Natural killer cell (primary cell): Measurements from ENCODE around the gene SLC6A7. TPM values are rescaled to one million over a fixed set of nuclear protein-coding genes. Genes with fewer than 3 reads are reported as not detected.
A peak's percentile ranks its signal among the peaks of the same experiment; 100 is the strongest.

ENCODE experiments used
- ATAC-seq, 3 donors: fragments of 150-1000 bp in 2 of 3; fragments of 200-7000 bp in 1 of 3; cut with Tn5 transposase; 1 replicate in 1 of 3; 2 replicates in 2 of 3; pipeline ENCODE4 v1.10.0; 2021; ENCODE audit warnings: mild to moderate bottlenecking in 2 of 3, moderate library complexity in 2 of 3
- DNase-seq, 2 donors: peaks; one replicate each; pipeline versions ENCODE4 v3.0.0 to v3.0.0-alpha.2; 2013 to 2021; ENCODE audit warnings: mixed read lengths in 1 of 2
- H3K27ac ChIP-seq: one replicate; pipeline ENCODE4 v1.5.1; 2013; ENCODE audit warnings: mild to moderate bottlenecking, low read length
- H3K27me3 ChIP-seq: one replicate; pipeline ENCODE4 v1.6.1; 2013; ENCODE audit warnings: low read length; ENCODE audit not compliant: control insufficient read depth, insufficient read depth
- H3K36me3 ChIP-seq: one replicate; pipeline ENCODE4 v1.6.1; 2013; ENCODE audit warnings: low read length; ENCODE audit not compliant: control insufficient read depth, insufficient read depth
- H3K4me1 ChIP-seq: one replicate; pipeline ENCODE4 v1.6.1; 2013; ENCODE audit warnings: low read length; ENCODE audit not compliant: control insufficient read depth, insufficient read depth
- H3K4me3 ChIP-seq: one replicate; pipeline ENCODE4 v1.5.1; 2013; ENCODE audit warnings: low read length
- H3K9me3 ChIP-seq: one replicate; pipeline ENCODE4 v1.6.1; 2013; ENCODE audit warnings: low read length; ENCODE audit not compliant: control insufficient read depth, insufficient read depth
- H3K27ac Mint-ChIP-seq, 2 donors: one replicate each; pipeline ENCODE4 v1.8.0; 2022; ENCODE audit warnings: mild to moderate bottlenecking in 2 of 2, mixed read lengths in 2 of 2, moderate library complexity in 1 of 2
- H3K27me3 Mint-ChIP-seq, 2 donors: one replicate each; pipeline ENCODE4 v1.8.0; 2022; ENCODE audit warnings: low read depth in 2 of 2, mixed read lengths in 2 of 2
- H3K36me3 Mint-ChIP-seq: one replicate; pipeline ENCODE4 v1.8.0; 2022; ENCODE audit warnings: mixed read lengths
- H3K4me1 Mint-ChIP-seq, 2 donors: one replicate each; pipeline ENCODE4 v1.8.0; 2022; ENCODE audit warnings: mixed read lengths in 2 of 2
- H3K4me3 Mint-ChIP-seq: one replicate; pipeline ENCODE4 v1.8.0; 2022; ENCODE audit warnings: mild to moderate bottlenecking, moderate library complexity, mixed read lengths
- H3K9me3 Mint-ChIP-seq, 2 donors: one replicate each; pipeline ENCODE4 v1.8.0; 2022; ENCODE audit warnings: mixed read lengths in 2 of 2
- WGBS: methylation state at CpG from one replicate; pipeline ENCODE4 v1.1.7; 2013; ENCODE audit warnings: missing lambda C conversion rate; ENCODE audit not compliant: insufficient coverage; 5-methylcytosine and 5-hydroxymethylcytosine counted together
- intact Hi-C: fragments of 100-400 bp; cut with micrococcal nuclease; formaldehyde crosslinking; loops from one replicate; pipeline ENCODE4 v1.14.2; 2022
- total RNA-seq, 4 donors: library from RNA; stranded (reverse); fragments of 120-200 nt in 1 of 4; gene quantifications; one replicate each; pipeline versions ENCODE4 v1.2.3 to v1.2.4, GENCODE V29; 2013 to 2022
- TF ChIP-seq, protein P1 (sequence below): fragments of 200-600 bp; IDR thresholded peaks from one replicate; pipeline ENCODE4 v1.8.0; 2022; ENCODE audit warnings: antibody characterized with exemption

The SLC6A7 gene
- total RNA-seq, 3 donors from 2014 or later (not counting 1 experiment from before 2014, with no cell fraction given): not detected

- no peaks in the 10 kb centered on the region for H3K4me1 ChIP-seq
- no peak overlapping the region for H3K4me3 ChIP-seq
- H3K9me3 ChIP-seq: no peaks in the 10 kb centered on the region
- peaks cover 1% of the 10 kb centered on the region for H3K27me3 ChIP-seq
- Mint-ChIP-seq H3K27me3 (peaks cover 36 to 44% of the 10 kb centered on the region in 2 donors), H3K4me1 (no peaks in the 10 kb centered on the region), H3K36me3 (no peaks in the 10 kb centered on the region), H3K9me3 (no peaks in the 10 kb centered on the region), H3K27ac (no peak overlapping the region), H3K4me3 (no peak overlapping the region)
- DNase-seq: no peak
- H3K36me3 ChIP-seq: no peaks in the 10 kb centered on the region
- no peak for ATAC-seq
- intact Hi-C loops: no loop called here
- WGBS: 89% methylated on average over 3 of the region's 3 CpGs
- TF ChIP-seq, protein P1, sequence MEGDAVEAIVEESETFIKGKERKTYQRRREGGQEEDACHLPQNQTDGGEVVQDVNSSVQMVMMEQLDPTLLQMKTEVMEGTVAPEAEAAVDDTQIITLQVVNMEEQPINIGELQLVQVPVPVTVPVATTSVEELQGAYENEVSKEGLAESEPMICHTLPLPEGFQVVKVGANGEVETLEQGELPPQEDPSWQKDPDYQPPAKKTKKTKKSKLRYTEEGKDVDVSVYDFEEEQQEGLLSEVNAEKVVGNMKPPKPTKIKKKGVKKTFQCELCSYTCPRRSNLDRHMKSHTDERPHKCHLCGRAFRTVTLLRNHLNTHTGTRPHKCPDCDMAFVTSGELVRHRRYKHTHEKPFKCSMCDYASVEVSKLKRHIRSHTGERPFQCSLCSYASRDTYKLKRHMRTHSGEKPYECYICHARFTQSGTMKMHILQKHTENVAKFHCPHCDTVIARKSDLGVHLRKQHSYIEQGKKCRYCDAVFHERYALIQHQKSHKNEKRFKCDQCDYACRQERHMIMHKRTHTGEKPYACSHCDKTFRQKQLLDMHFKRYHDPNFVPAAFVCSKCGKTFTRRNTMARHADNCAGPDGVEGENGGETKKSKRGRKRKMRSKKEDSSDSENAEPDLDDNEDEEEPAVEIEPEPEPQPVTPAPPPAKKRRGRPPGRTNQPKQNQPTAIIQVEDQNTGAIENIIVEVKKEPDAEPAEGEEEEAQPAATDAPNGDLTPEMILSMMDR: no peak
- H3K27ac ChIP-seq: no peak overlapping the region
Observed at GRCh38 chr5:150173161-150173560, 16.7 kb upstream of the SLC6A7 start.

DNA sequence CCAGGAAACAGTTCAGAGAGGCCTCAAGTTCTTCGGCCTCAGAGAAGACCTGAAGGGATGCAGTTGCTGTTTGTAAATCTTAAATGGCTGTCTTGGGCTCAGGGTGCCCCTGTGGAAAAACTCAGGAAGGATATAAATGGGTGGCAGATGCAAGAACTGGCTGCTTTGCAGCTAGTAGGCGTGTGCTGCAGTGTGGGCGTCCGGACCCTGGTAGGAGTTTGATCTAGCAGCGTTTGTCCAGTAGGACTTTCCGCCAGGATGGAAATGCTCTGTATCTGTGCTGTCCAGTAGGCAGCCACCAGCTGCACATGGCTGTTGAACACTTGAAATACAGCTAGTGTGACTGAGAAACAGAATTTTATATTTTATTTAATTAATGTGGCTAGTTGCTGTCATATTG, 15.6 kb upstream of the SLC6A7 start:
- 92% methylated on average over 6 of the region's 6 CpGs for WGBS
- TF ChIP-seq, protein P1: no peak
- no peaks in the 10 kb centered on the region for H3K4me1 Mint-ChIP-seq
- DNase-seq (no peak), ATAC-seq (no peak)
- H3K36me3 Mint-ChIP-seq: no peaks in the 10 kb centered on the region
- Histone ChIP-seq H3K9me3 (no peaks in the 10 kb centered on the region), H3K4me3 (no peak overlapping the region), H3K36me3 (no peaks in the 10 kb centered on the region), H3K27ac (no peak overlapping the region), H3K27me3 (no peaks in the 10 kb centered on the region), H3K4me1 (no peaks in the 10 kb centered on the region)
- H3K9me3 Mint-ChIP-seq: no peaks in the 10 kb centered on the region
- H3K27ac Mint-ChIP-seq: no peak overlapping the region
- intact Hi-C loops: loop anchor here (2.0 kb wide), 1 partner anchor 43 kb away; no protein-coding TSS in a partner anchor
- H3K4me3 Mint-ChIP-seq: no peak overlapping the region
- H3K27me3 Mint-ChIP-seq: peaks cover 25 to 35% of the 10 kb centered on the region in 2 donors

DNA sequence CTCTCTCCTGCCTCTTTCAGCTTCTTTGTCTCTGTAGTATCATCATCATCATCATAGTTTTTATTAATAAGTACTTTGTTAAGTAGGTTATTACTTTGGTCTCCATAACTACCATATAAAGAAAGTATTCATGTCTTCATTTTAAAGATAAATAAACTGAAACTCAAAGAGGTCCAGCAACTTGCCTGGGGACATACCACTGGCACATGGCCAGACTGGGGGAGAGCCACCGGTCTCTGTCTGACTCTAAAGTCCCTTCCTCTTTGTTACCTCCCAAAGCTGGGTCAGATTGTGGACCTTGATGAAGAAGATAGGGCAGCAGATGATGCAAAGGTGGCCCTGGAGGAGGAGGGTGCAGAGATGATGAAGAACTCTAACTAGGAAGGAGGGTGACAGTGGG, 14.8 kb upstream of the SLC6A7 start:
- H3K4me3 ChIP-seq: no peak overlapping the region
- TF ChIP-seq, protein P1: no peak
- H3K9me3 Mint-ChIP-seq: no peaks in the 10 kb centered on the region
- no peak for DNase-seq
- H3K27me3 Mint-ChIP-seq: peaks cover 19 to 30% of the 10 kb centered on the region in 2 donors
- 90% methylated on average over 1 of the region's 1 CpG for WGBS
- H3K4me1 Mint-ChIP-seq: no peaks in the 10 kb centered on the region
- no peaks in the 10 kb centered on the region for H3K27me3 ChIP-seq
- no peak for ATAC-seq
- H3K27ac ChIP-seq: no peak overlapping the region
- H3K4me1 ChIP-seq: no peaks in the 10 kb centered on the region
- H3K36me3 Mint-ChIP-seq: no peaks in the 10 kb centered on the region
- intact Hi-C loops: loop anchor here (2.0 kb wide), 1 partner anchor 44 kb away; no protein-coding TSS in a partner anchor
- H3K36me3 ChIP-seq: no peaks in the 10 kb centered on the region
- H3K27ac Mint-ChIP-seq: no peak overlapping the region
- no peak overlapping the region for H3K4me3 Mint-ChIP-seq
- no peaks in the 10 kb centered on the region for H3K9me3 ChIP-seq

- intact Hi-C loops: loop anchor here (2.0 kb wide), 1 partner anchor 45 kb away; no protein-coding TSS in a partner anchor
- 67% methylated on average over 5 of the region's 5 CpGs for WGBS
- Mint-ChIP-seq H3K4me3 (no peak overlapping the region), H3K36me3 (no peaks in the 10 kb centered on the region), H3K27me3 (peaks cover 14 to 26% of the 10 kb centered on the region in 2 donors), H3K4me1 (no peaks in the 10 kb centered on the region), H3K9me3 (no peaks in the 10 kb centered on the region), H3K27ac (no peak overlapping the region)
- TF ChIP-seq, protein P1: no peak
- H3K9me3 ChIP-seq: no peaks in the 10 kb centered on the region
- no peak overlapping the region for H3K4me3 ChIP-seq
- DNase-seq (peak in 1 of 2 donors; percentile 11), ATAC-seq (peak in 2 of 3 donors; percentile 65 to 68)
- no peaks in the 10 kb centered on the region for H3K36me3 ChIP-seq
- H3K27me3 ChIP-seq: no peaks in the 10 kb centered on the region
- no peak overlapping the region for H3K27ac ChIP-seq
- H3K4me1 ChIP-seq: no peaks in the 10 kb centered on the region
Observed at GRCh38 chr5:150175536-150175935, 14.3 kb upstream of the SLC6A7 start.
